ENCODE measurements around the gene TMEM132A.

Gene TMEM132A

GRCh38 chr11:60879104-60879503 lies 45.2 kb upstream of the TMEM132A start:
- ATAC-seq (ENCODE audit: low read depth) (no peak), DNase-seq (ENCODE audit: low spot score) (no peak)
- Histone ChIP-seq H3K27ac (ENCODE audit: poor library complexity, severe bottlenecking) (no peak overlapping the region), H3K4me3 (ENCODE audit: severe bottlenecking) (no peak overlapping the region), H3K27me3 (ENCODE audit: insufficient read depth, poor library complexity, severe bottlenecking) (no peaks in the 10 kb centered on the region), H3K36me3 (ENCODE audit: low read depth) (peaks cover 7% of the 10 kb centered on the region), H3K9me3 (ENCODE audit: severe bottlenecking) (no peaks in the 10 kb centered on the region), H3K4me1 (ENCODE audit: insufficient read depth, poor library complexity, severe bottlenecking) (no peaks in the 10 kb centered on the region)
- TF ChIP-seq CTCF (IDR thresholded peaks at IDR 0.05; ENCODE audit: poor library complexity, severe bottlenecking), result no peak

- ATAC-seq (ENCODE audit: low read depth), result no peak
- no peak for DNase-seq (ENCODE audit: low spot score)
- H3K27ac ChIP-seq (ENCODE audit: poor library complexity, severe bottlenecking), result no peak overlapping the region
These were observed 44.2 kb upstream of the TMEM132A start for GRCh38 chr11:60879971-60880588.

GRCh38 chr11:60880643-60881282 lies 43.5 kb upstream of the TMEM132A start:
- DNase-seq (ENCODE audit: low spot score) (no peak), ATAC-seq (ENCODE audit: low read depth) (no peak)
- no peak for TF ChIP-seq CTCF (IDR thresholded peaks at IDR 0.05; ENCODE audit: poor library complexity, severe bottlenecking)
- no peaks in the 10 kb centered on the region for H3K9me3 ChIP-seq (ENCODE audit: severe bottlenecking)
- H3K4me1 ChIP-seq (ENCODE audit: insufficient read depth, poor library complexity, severe bottlenecking), result no peaks in the 10 kb centered on the region
- no peak overlapping the region for H3K4me3 ChIP-seq (ENCODE audit: severe bottlenecking)
- no peaks in the 10 kb centered on the region for H3K27me3 ChIP-seq (ENCODE audit: insufficient read depth, poor library complexity, severe bottlenecking)
- H3K36me3 ChIP-seq (ENCODE audit: low read depth), result peaks cover 7% of the 10 kb centered on the region
- no peak overlapping the region for H3K27ac ChIP-seq (ENCODE audit: poor library complexity, severe bottlenecking)

More at GRCh38 chr11:60879971-60880588, 44.2 kb upstream of the TMEM132A start:
- no peaks in the 10 kb centered on the region for H3K9me3 ChIP-seq (ENCODE audit: severe bottlenecking)
- TF ChIP-seq CTCF (IDR thresholded peaks at IDR 0.05; ENCODE audit: poor library complexity, severe bottlenecking), result no peak
- H3K4me3 ChIP-seq (ENCODE audit: severe bottlenecking), result no peak overlapping the region
- no peaks in the 10 kb centered on the region for H3K4me1 ChIP-seq (ENCODE audit: insufficient read depth, poor library complexity, severe bottlenecking)
- H3K36me3 ChIP-seq (ENCODE audit: low read depth), result peaks cover 7% of the 10 kb centered on the region
- H3K27me3 ChIP-seq (ENCODE audit: insufficient read depth, poor library complexity, severe bottlenecking), result no peaks in the 10 kb centered on the region

- Histone ChIP-seq H3K27ac (ENCODE audit: poor library complexity, severe bottlenecking) (no peak overlapping the region), H3K36me3 (ENCODE audit: low read depth) (peaks cover 19% of the 10 kb centered on the region), H3K27me3 (ENCODE audit: insufficient read depth, poor library complexity, severe bottlenecking) (no peaks in the 10 kb centered on the region), H3K4me1 (ENCODE audit: insufficient read depth, poor library complexity, severe bottlenecking) (no peaks in the 10 kb centered on the region), H3K4me3 (ENCODE audit: severe bottlenecking) (no peak overlapping the region), H3K9me3 (ENCODE audit: severe bottlenecking) (no peaks in the 10 kb centered on the region)
- ATAC-seq (ENCODE audit: low read depth) (peak; percentile 82), DNase-seq (ENCODE audit: low spot score) (no peak)
- peak; percentile 52 for TF ChIP-seq CTCF (IDR thresholded peaks at IDR 0.05; ENCODE audit: poor library complexity, severe bottlenecking)
These were observed 36.7 kb upstream of the TMEM132A start for GRCh38 chr11:60887556-60887955.

- Histone ChIP-seq H3K4me3 (ENCODE audit: severe bottlenecking) (no peak overlapping the region), H3K27ac (ENCODE audit: poor library complexity, severe bottlenecking) (no peak overlapping the region), H3K9me3 (ENCODE audit: severe bottlenecking) (no peaks in the 10 kb centered on the region), H3K4me1 (ENCODE audit: insufficient read depth, poor library complexity, severe bottlenecking) (no peaks in the 10 kb centered on the region), H3K27me3 (ENCODE audit: insufficient read depth, poor library complexity, severe bottlenecking) (no peaks in the 10 kb centered on the region), H3K36me3 (ENCODE audit: low read depth) (peaks cover 35% of the 10 kb centered on the region)
- DNase-seq (ENCODE audit: low spot score) (no peak), ATAC-seq (ENCODE audit: low read depth) (no peak)
- TF ChIP-seq CTCF (IDR thresholded peaks at IDR 0.05; ENCODE audit: poor library complexity, severe bottlenecking), result no peak
These were observed 34.4 kb upstream of the TMEM132A start for GRCh38 chr11:60889869-60890311.
